ENCODE data around the gene EMP3. TPM values are rescaled to one million over a fixed set of nuclear protein-coding genes. Genes with fewer than 3 reads are reported as not detected.
A peak's percentile ranks its signal among the peaks of the same experiment; 100 is the strongest.

EMP3 gene
- total and polyA plus RNA-seq, 2 of the 13 experiments (the other 11 are each of a cell fraction or from before 2014, with no cell fraction given): 2.2 to 7.8 TPM

DNA sequence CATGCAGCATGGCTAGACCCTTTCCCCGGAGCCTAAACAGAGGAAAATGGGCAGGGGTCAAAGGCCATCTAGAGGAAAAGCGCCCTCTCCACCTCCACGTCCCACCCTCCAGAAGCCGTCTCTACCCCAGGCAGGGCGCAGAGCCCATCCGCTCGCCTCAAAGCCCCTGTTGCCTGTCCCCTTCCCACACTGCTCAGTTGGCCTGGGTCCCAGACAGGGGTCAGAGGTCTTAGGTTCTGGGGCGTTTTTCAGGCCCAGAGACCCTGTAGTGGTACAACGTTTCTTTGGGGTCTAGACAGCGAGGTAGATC, 38.1 kb downstream of the EMP3 start (continued):
- TF ChIP-seq, protein P1, sequence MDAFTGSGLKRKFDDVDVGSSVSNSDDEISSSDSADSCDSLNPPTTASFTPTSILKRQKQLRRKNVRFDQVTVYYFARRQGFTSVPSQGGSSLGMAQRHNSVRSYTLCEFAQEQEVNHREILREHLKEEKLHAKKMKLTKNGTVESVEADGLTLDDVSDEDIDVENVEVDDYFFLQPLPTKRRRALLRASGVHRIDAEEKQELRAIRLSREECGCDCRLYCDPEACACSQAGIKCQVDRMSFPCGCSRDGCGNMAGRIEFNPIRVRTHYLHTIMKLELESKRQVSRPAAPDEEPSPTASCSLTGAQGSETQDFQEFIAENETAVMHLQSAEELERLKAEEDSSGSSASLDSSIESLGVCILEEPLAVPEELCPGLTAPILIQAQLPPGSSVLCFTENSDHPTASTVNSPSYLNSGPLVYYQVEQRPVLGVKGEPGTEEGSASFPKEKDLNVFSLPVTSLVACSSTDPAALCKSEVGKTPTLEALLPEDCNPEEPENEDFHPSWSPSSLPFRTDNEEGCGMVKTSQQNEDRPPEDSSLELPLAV (CRISPR knock-in tag; conservative IDR thresholded peaks at IDR 0.05; ENCODE audit: low read depth): no peak
- TF ChIP-seq, protein P2, sequence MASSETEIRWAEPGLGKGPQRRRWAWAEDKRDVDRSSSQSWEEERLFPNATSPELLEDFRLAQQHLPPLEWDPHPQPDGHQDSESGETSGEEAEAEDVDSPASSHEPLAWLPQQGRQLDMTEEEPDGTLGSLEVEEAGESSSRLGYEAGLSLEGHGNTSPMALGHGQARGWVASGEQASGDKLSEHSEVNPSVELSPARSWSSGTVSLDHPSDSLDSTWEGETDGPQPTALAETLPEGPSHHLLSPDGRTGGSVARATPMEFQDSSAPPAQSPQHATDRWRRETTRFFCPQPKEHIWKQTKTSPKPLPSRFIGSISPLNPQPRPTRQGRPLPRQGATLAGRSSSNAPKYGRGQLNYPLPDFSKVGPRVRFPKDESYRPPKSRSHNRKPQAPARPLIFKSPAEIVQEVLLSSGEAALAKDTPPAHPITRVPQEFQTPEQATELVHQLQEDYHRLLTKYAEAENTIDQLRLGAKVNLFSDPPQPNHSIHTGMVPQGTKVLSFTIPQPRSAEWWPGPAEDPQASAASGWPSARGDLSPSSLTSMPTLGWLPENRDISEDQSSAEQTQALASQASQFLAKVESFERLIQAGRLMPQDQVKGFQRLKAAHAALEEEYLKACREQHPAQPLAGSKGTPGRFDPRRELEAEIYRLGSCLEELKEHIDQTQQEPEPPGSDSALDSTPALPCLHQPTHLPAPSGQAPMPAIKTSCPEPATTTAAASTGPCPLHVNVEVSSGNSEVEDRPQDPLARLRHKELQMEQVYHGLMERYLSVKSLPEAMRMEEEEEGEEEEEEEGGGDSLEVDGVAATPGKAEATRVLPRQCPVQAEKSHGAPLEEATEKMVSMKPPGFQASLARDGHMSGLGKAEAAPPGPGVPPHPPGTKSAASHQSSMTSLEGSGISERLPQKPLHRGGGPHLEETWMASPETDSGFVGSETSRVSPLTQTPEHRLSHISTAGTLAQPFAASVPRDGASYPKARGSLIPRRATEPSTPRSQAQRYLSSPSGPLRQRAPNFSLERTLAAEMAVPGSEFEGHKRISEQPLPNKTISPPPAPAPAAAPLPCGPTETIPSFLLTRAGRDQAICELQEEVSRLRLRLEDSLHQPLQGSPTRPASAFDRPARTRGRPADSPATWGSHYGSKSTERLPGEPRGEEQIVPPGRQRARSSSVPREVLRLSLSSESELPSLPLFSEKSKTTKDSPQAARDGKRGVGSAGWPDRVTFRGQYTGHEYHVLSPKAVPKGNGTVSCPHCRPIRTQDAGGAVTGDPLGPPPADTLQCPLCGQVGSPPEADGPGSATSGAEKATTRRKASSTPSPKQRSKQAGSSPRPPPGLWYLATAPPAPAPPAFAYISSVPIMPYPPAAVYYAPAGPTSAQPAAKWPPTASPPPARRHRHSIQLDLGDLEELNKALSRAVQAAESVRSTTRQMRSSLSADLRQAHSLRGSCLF (CRISPR knock-in tag; IDR thresholded peaks at IDR 0.05; ENCODE audit: borderline replicate concordance): 0 out of 2 replicates have a peak, but pooled peaks have one; percentile 46
- TF ChIP-seq ZNF230 (CRISPR knock-in tag; IDR thresholded peaks at IDR 0.05) (peak; percentile 62; the same call in 1 of the 2 replicates), PREB (CRISPR knock-in tag; IDR thresholded peaks at IDR 0.05) (peak; percentile 64; the same call in 1 of the 2 replicates), SRSF9 (IDR thresholded peaks at IDR 0.05; ENCODE audit: borderline replicate concordance, insufficient read depth, low read depth, low read length, poor library complexity, severe bottlenecking) (no peak), ZNF816 (CRISPR knock-in tag; IDR thresholded peaks at IDR 0.05; ENCODE audit: borderline replicate concordance) (no peak), PBX3 (CRISPR knock-in tag; IDR thresholded peaks at IDR 0.05; ENCODE audit: borderline replicate concordance) (no peak), JDP2 (CRISPR knock-in tag; IDR thresholded peaks at IDR 0.05; ENCODE audit: borderline replicate concordance) (no peak), ZMAT5 (CRISPR knock-in tag; IDR thresholded peaks at IDR 0.05; ENCODE audit: borderline replicate concordance, low read depth) (no peak), SMARCC2 (IDR thresholded peaks at IDR 0.05) (no peak)
- TF ChIP-seq, protein P3, sequence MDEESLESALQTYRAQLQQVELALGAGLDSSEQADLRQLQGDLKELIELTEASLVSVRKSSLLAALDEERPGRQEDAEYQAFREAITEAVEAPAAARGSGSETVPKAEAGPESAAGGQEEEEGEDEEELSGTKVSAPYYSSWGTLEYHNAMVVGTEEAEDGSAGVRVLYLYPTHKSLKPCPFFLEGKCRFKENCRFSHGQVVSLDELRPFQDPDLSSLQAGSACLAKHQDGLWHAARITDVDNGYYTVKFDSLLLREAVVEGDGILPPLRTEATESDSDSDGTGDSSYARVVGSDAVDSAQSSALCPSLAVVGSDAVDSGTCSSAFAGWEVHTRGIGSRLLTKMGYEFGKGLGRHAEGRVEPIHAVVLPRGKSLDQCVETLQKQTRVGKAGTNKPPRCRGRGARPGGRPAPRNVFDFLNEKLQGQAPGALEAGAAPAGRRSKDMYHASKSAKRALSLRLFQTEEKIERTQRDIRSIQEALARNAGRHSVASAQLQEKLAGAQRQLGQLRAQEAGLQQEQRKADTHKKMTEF (CRISPR knock-in tag; IDR thresholded peaks at IDR 0.05): peak; percentile 59; the same call in 1 of the 2 replicates
- TF ChIP-seq, protein P4, sequence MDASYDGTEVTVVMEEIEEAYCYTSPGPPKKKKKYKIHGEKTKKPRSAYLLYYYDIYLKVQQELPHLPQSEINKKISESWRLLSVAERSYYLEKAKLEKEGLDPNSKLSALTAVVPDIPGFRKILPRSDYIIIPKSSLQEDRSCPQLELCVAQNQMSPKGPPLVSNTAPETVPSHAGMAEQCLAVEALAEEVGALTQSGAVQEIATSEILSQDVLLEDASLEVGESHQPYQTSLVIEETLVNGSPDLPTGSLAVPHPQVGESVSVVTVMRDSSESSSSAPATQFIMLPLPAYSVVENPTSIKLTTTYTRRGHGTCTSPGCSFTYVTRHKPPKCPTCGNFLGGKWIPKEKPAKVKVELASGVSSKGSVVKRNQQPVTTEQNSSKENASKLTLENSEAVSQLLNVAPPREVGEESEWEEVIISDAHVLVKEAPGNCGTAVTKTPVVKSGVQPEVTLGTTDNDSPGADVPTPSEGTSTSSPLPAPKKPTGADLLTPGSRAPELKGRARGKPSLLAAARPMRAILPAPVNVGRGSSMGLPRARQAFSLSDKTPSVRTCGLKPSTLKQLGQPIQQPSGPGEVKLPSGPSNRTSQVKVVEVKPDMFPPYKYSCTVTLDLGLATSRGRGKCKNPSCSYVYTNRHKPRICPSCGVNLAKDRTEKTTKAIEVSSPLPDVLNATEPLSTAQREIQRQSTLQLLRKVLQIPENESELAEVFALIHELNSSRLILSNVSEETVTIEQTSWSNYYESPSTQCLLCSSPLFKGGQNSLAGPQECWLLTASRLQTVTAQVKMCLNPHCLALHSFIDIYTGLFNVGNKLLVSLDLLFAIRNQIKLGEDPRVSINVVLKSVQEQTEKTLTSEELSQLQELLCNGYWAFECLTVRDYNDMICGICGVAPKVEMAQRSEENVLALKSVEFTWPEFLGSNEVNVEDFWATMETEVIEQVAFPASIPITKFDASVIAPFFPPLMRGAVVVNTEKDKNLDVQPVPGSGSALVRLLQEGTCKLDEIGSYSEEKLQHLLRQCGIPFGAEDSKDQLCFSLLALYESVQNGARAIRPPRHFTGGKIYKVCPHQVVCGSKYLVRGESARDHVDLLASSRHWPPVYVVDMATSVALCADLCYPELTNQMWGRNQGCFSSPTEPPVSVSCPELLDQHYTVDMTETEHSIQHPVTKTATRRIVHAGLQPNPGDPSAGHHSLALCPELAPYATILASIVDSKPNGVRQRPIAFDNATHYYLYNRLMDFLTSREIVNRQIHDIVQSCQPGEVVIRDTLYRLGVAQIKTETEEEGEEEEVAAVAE (CRISPR knock-in tag; IDR thresholded peaks at IDR 0.05; ENCODE audit: borderline replicate concordance): no peak
